Choroid plexus epithelial cell (primary cell): ENCODE results near the gene C12orf57.

Experiments used
- DNase-seq: peaks from one replicate; pipeline ENCODE4 v3.0.0-alpha.2; 2010; ENCODE audit warnings: low read depth
- H3K4me3 ChIP-seq: 2 replicates; pipeline ENCODE4 v1.5.1; 2011; ENCODE audit warnings: low read depth, mild to moderate bottlenecking, control low read depth, low read length, moderate library complexity
- TF ChIP-seq, protein P1 (sequence below): conservative IDR thresholded peaks from 2 replicates; pipeline ENCODE4 v1.5.1; 2011; ENCODE audit warnings: low read depth, mild to moderate bottlenecking, control low read depth, inconsistent platforms, low read length, moderate library complexity

C12orf57 gene

GRCh38 chr12:6970096-6970527 lies 26.3 kb downstream of the C12orf57 start:
- TF ChIP-seq, protein P1, sequence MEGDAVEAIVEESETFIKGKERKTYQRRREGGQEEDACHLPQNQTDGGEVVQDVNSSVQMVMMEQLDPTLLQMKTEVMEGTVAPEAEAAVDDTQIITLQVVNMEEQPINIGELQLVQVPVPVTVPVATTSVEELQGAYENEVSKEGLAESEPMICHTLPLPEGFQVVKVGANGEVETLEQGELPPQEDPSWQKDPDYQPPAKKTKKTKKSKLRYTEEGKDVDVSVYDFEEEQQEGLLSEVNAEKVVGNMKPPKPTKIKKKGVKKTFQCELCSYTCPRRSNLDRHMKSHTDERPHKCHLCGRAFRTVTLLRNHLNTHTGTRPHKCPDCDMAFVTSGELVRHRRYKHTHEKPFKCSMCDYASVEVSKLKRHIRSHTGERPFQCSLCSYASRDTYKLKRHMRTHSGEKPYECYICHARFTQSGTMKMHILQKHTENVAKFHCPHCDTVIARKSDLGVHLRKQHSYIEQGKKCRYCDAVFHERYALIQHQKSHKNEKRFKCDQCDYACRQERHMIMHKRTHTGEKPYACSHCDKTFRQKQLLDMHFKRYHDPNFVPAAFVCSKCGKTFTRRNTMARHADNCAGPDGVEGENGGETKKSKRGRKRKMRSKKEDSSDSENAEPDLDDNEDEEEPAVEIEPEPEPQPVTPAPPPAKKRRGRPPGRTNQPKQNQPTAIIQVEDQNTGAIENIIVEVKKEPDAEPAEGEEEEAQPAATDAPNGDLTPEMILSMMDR, result no peak
- H3K4me3 ChIP-seq, result peak overlapping the region; percentile 81
- DNase-seq, result peak; percentile 14

DNA sequence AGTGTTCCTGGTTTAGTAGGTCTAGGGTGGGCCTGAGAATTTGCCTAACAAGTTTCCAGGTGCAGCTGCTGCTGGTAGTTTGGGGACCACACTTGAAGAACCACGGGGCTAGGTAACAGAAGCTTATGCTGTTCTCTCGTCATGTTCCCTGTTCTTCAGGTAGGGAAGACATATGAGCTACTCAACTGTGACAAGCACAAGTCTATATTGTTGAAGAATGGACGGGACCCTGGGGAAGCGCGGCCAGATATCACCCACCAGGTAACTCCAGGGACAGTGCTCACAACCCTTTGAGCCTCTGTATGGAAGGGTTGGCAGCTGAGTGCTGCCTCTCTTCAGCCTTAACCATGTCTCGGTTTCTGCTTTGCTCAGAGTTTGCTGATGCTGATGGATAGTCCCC lies 30.4 kb downstream of the C12orf57 start:
- TF ChIP-seq, protein P1, result no peak
- DNase-seq, result no peak
- no peak overlapping the region for H3K4me3 ChIP-seq

- TF ChIP-seq, protein P1, result no peak
- H3K4me3 ChIP-seq, result no peak overlapping the region
- no peak for DNase-seq
Observed at GRCh38 chr12:6975297-6976032, 31.6 kb downstream of the C12orf57 start.

DNA sequence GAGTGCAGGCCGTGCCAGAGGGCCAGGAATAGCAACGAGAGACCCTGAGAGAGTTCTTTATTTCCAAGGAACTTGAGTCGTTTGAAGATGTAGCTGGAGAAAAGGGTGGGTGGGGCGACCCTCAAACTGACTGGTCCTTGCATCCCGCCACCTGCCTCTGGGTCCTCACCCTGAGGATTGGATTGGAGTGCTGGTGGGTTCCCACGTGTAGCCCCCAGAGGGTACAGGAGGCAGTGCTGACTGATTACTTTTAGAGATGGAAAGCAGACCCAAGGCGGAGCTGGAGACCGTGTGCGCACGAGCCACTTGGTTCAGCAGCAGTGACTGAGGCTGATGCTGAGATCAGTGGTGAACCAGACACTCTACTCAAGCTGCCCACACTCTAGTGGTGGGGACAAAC lies 33.8 kb downstream of the C12orf57 start:
- TF ChIP-seq, protein P1, result no peak
- no peak overlapping the region for H3K4me3 ChIP-seq
- DNase-seq, result no peak

DNA sequence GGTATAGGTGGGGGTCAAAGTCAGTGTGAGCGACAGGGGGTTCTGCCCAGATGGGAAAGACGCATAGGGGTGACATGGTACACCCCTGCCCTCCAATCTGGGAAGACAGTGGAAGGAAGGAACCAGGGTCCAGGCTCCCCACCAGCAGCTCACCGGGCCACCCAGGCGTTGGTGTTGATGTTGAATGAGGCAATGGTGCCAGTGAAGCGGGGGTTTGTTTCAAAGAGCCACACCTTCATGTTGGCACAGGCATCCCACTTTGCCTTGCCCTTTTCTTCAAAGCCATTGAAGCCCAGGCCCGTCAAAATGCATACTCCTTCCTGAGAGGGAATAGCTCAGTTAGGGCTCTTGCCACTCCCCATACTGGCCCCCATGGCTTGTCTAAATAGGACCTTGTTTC lies 34.4 kb downstream of the C12orf57 start:
- TF ChIP-seq, protein P1, result no peak
- no peak for DNase-seq
- no peak overlapping the region for H3K4me3 ChIP-seq

- TF ChIP-seq, protein P1, result no peak
- H3K4me3 ChIP-seq, result no peak overlapping the region
- DNase-seq, result no peak
Observed at GRCh38 chr12:6978611-6979011, 34.8 kb downstream of the C12orf57 start.

DNA sequence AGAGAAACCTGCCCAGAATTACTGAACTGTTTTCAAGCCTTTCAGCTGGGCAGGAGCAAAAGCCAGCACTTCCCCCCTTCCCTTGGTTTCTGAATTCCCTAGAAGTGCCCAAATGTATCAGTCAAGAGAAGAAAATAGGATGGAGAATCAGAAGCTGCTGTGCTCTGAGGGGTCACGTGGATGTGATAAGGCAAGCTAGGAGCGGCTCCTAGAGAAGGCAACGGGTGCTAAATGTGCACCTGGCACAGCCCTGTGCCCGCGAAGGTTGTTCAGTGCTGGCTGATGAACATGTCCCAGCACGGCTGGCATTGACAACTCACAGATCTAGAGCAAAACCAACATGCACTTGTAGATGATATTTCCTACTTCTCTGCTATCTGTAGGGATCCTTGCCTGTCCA lies 35.2 kb downstream of the C12orf57 start:
- no peak for DNase-seq
- H3K4me3 ChIP-seq, result no peak overlapping the region
- TF ChIP-seq, protein P1, result no peak
